Tibial artery (tissue), 4 donors: ENCODE results near the gene SAMD4A.

Source experiments
- DNase-seq, 2 donors: peaks; one replicate each; pipeline ENCODE4 v3.0.0-alpha.2; 2019
- H3K27ac ChIP-seq, 2 donors: fragments of 200-600 bp; sonication (generic) in 1 of 2; 1 replicate in 1 of 2; 2 replicates in 1 of 2; pipeline ENCODE4 v1.5.1; 2018 to 2019; ENCODE audit warnings: mild to moderate bottlenecking in 1 of 2
- H3K27me3 ChIP-seq, 2 donors: fragments of 200-600 bp; sonication (generic) in 1 of 2; one replicate each; pipeline versions ENCODE4 v1.5.1 to v1.6.0; 2016 to 2019
- H3K36me3 ChIP-seq, 3 donors: fragments of 200-600 bp; sonication (generic) in 2 of 3; one replicate each; pipeline ENCODE4 v1.5.1; 2016 to 2019; ENCODE audit warnings: mild to moderate bottlenecking in 2 of 3
- H3K4me1 ChIP-seq, 4 donors: fragments of 200-600 bp; sonication (generic) in 2 of 4; 1 replicate in 3 of 4; 2 replicates in 1 of 4; pipeline ENCODE4 v1.5.1; 2016 to 2019
- H3K4me3 ChIP-seq, 2 donors: fragments of 200-600 bp; sonication (generic) in 1 of 2; 1 replicate in 1 of 2; 2 replicates in 1 of 2; pipeline ENCODE4 v1.5.1; 2018 to 2019; ENCODE audit warnings: mild to moderate bottlenecking in 2 of 2
- H3K9me3 ChIP-seq, 3 donors: fragments of 200-600 bp; sonication (generic) in 1 of 3; one replicate each; pipeline ENCODE4 v1.5.1; 2016 to 2019
- CTCF ChIP-seq, 2 experiments: fragments of 200-600 bp in 1 of 2; fragments of 450-650 bp in 1 of 2; IDR thresholded peaks; one replicate each; pipeline ENCODE4 v1.5.1; 2017 to 2019; ENCODE audit warnings: antibody characterized with exemption in 2 of 2, mild to moderate bottlenecking in 1 of 2, moderate library complexity in 1 of 2
- intact Hi-C: fragments of 100-400 bp; cut with DNase I; formaldehyde crosslinking; loops from one replicate; pipeline ENCODE4 v1.15.0; 2023; ENCODE audit warnings: low total_unique reads

SAMD4A gene

DNA sequence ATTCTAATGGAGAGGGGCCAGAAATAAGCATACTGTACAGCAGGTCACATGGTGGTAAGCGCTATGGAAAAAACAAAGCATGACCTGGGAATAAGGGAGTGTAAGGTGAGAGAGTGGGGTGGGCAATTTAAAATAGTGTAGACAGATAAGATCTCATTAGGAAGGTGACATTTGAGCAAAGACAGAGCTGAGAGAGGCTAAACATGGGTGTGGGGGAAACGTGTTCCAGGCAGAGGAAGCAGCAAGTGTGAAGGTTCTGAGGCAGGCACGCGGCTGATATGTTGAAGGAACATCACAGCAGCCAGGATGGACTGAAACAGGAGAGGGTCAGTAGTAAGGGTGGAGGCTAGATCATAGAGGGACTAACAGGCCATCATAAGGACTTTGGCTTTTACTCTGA, 126.8 kb downstream of the SAMD4A start:
- H3K4me1 ChIP-seq = peaks cover 0 to 59% (median 17%) of the 10 kb centered on the region in 4 donors
- no peaks in the 10 kb centered on the region for H3K27me3 ChIP-seq
- TF ChIP-seq CTCF (IDR thresholded peaks at IDR 0.05) = no peak
- intact Hi-C loops = loop anchor here (5.0 to 10.0 kb wide), 2 partner anchors 111 to 126 kb away; partner anchors contain the start of gene SAMD4A
- no peaks in the 10 kb centered on the region for H3K9me3 ChIP-seq
- H3K27ac ChIP-seq = no peak overlapping the region
- no peaks in the 10 kb centered on the region for H3K36me3 ChIP-seq
- no peak overlapping the region for H3K4me3 ChIP-seq
- no peak for DNase-seq

- Histone ChIP-seq H3K4me3 (no peak overlapping the region), H3K27ac (no peak overlapping the region), H3K4me1 (peaks cover 0 to 65% (median 23%) of the 10 kb centered on the region in 4 donors), H3K36me3 (no peaks in the 10 kb centered on the region), H3K27me3 (no peaks in the 10 kb centered on the region), H3K9me3 (no peaks in the 10 kb centered on the region)
- no peak for TF ChIP-seq CTCF (IDR thresholded peaks at IDR 0.05)
- intact Hi-C loops = loop anchor here (10.0 kb wide), 1 partner anchor 110 kb away; no protein-coding TSS in a partner anchor
- no peak for DNase-seq
These were observed 128.3 kb downstream of the SAMD4A start for GRCh38 chr14:54695196-54695595.

DNA sequence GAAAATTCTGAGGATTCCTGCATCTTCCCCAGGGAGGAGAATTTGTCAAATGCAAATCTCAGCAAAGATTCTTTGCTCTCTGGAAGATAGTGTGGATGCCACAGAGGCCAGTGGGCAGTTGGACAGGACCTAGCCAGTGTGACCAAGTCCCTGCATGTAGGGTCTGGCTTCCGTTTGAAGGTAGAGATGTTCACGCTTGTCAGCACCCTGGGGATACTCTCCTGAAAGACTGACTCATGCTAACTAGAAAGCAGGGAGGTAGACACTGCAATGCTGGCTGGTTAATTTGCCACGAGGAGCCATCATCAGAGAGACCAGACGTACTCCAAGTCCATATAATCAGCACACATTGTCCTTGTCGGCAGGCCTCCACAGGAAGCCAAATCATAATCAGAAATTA, 130.1 kb downstream of the SAMD4A start:
- DNase-seq = no peak
- Histone ChIP-seq H3K4me1 (peaks cover 0 to 62% (median 15%) of the 10 kb centered on the region in 4 donors), H3K27ac (peak overlapping the region; percentile 1 to 28), H3K36me3 (no peaks in the 10 kb centered on the region), H3K4me3 (no peak overlapping the region), H3K27me3 (no peaks in the 10 kb centered on the region), H3K9me3 (no peaks in the 10 kb centered on the region)
- intact Hi-C loops = loop anchor here (10.0 kb wide), 1 partner anchor 108 kb away; no protein-coding TSS in a partner anchor
- TF ChIP-seq CTCF (IDR thresholded peaks at IDR 0.05) = no peak

DNA sequence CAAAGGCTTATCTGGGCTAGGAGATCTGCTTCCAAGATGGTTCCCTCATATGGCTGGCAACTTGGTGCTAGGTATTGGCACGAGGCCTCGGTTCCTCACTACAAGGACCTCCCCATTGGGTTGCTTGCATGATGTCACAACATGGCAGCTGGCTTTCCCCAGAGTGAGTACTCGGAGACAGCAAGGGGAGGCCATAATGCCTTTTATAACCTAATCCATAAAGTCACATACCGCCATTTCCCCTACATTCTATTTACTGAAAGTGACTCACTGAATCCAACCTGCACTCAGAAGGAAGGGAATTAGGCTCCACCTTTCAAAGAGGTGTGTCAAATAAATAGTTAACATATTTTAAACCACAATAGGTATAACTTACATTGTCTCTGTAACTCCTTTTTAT, 130.9 kb downstream of the SAMD4A start:
- no peak for DNase-seq
- Histone ChIP-seq H3K4me3 (no peak overlapping the region), H3K9me3 (no peaks in the 10 kb centered on the region), H3K4me1 (peaks cover 0 to 55% (median 15%) of the 10 kb centered on the region in 4 donors), H3K27ac (peak overlapping the region; percentile 49 to 59), H3K36me3 (peaks cover 0 to 7% (median 4%) of the 10 kb centered on the region in 3 donors), H3K27me3 (no peaks in the 10 kb centered on the region)
- intact Hi-C loops = loop anchor here (10.0 kb wide), 1 partner anchor 107 kb away; no protein-coding TSS in a partner anchor
- no peak for TF ChIP-seq CTCF (IDR thresholded peaks at IDR 0.05)

- H3K27me3 ChIP-seq = no peaks in the 10 kb centered on the region
- TF ChIP-seq CTCF (IDR thresholded peaks at IDR 0.05) = no peak
- H3K36me3 ChIP-seq = peaks cover 0 to 12% (median 4%) of the 10 kb centered on the region in 3 donors
- intact Hi-C loops = loop anchor here (10.0 kb wide), 1 partner anchor 106 kb away; no protein-coding TSS in a partner anchor
- H3K4me1 ChIP-seq = peaks cover 0 to 54% (median 16%) of the 10 kb centered on the region in 4 donors
- no peak for DNase-seq
- no peaks in the 10 kb centered on the region for H3K9me3 ChIP-seq
- no peak overlapping the region for H3K4me3 ChIP-seq
- H3K27ac ChIP-seq = peak overlapping the region; percentile 49 to 59
These were observed 131.6 kb downstream of the SAMD4A start for GRCh38 chr14:54698501-54698900.
